Activated CD8-positive, alpha-beta memory T cell treated with anti-CD3 and anti-CD28 coated beads, Interleukin-2, amount 50 U/mL, for 4 hours (primary cell): Measurements from ENCODE around the gene SCAF1.

ENCODE experiments used
- DNase-seq: peaks from one replicate; pipeline ENCODE4 v3.0.0-alpha.2; 2020

Gene SCAF1

GRCh38 chr19:49669516-49669915 lies 27.5 kb downstream of the SCAF1 start:
- no peak for DNase-seq

- DNase-seq, result peak; percentile 81
Observed at GRCh38 chr19:49672131-49672919, 30.3 kb downstream of the SCAF1 start.

GRCh38 chr19:49676136-49676783 lies 34.3 kb downstream of the SCAF1 start:
- peak; percentile 57 for DNase-seq

GRCh38 chr19:49676784-49677230 lies 34.8 kb downstream of the SCAF1 start:
- DNase-seq, result peak; percentile 97

GRCh38 chr19:49677231-49677900 lies 35.4 kb downstream of the SCAF1 start, which contains the start of gene PRMT1:
Gene PRMT1, plus strand, starts transcription at chr19:49677271. Its CDS starts 10 bp downstream, at chr19:49677281.
- DNase-seq, result peak; percentile 54

- DNase-seq, result peak; percentile 80
Observed at GRCh38 chr19:49677901-49678674, 36.1 kb downstream of the SCAF1 start.

- no peak for DNase-seq
Observed at GRCh38 chr19:49678985-49679770, 37.2 kb downstream of the SCAF1 start.

GRCh38 chr19:49679771-49680413 lies 37.9 kb downstream of the SCAF1 start:
- peak; percentile 17 for DNase-seq

GRCh38 chr19:49680421-49681351 lies 38.7 kb downstream of the SCAF1 start:
- DNase-seq, result peak; percentile 97

- no peak for DNase-seq
Observed at GRCh38 chr19:49681830-49682229, 39.8 kb downstream of the SCAF1 start.

- no peak for DNase-seq
Observed at GRCh38 chr19:49682274-49682673, 40.3 kb downstream of the SCAF1 start.

GRCh38 chr19:49683814-49684250 lies 41.8 kb downstream of the SCAF1 start:
- DNase-seq, result no peak

GRCh38 chr19:49684251-49684982 lies 42.4 kb downstream of the SCAF1 start:
- DNase-seq, result no peak

GRCh38 chr19:49684983-49685553 lies 43.1 kb downstream of the SCAF1 start:
- no peak for DNase-seq

GRCh38 chr19:49685845-49686332 lies 43.9 kb downstream of the SCAF1 start:
- DNase-seq, result no peak

GRCh38 chr19:49686503-49687088 lies 44.6 kb downstream of the SCAF1 start:
- DNase-seq, result no peak

- no peak for DNase-seq
Observed at GRCh38 chr19:49687150-49687549, 45.1 kb downstream of the SCAF1 start.

- DNase-seq, result no peak
Observed at GRCh38 chr19:49687566-49688316, 45.7 kb downstream of the SCAF1 start.
